RPMI7951 (cell line): ENCODE data around the gene KCNK5. TPM values are rescaled to one million over a fixed set of nuclear protein-coding genes. Genes with fewer than 3 reads are reported as not detected.

ENCODE experiments used
- DNase-seq: peaks from one replicate; pipeline ENCODE4 v3.0.0-alpha.2; 2012; ENCODE audit warnings: low read depth
- total RNA-seq: library from RNA; depleted of rRNA; stranded (reverse); fragments of >200 nt; shearing (Covaris generic); gene quantifications from 2 replicates; pipeline ENCODE4 v1.2.3, GENCODE V29; 2014

The KCNK5 gene
- total RNA-seq, 1 experiment from 2014 or later = 0.12 TPM

DNA sequence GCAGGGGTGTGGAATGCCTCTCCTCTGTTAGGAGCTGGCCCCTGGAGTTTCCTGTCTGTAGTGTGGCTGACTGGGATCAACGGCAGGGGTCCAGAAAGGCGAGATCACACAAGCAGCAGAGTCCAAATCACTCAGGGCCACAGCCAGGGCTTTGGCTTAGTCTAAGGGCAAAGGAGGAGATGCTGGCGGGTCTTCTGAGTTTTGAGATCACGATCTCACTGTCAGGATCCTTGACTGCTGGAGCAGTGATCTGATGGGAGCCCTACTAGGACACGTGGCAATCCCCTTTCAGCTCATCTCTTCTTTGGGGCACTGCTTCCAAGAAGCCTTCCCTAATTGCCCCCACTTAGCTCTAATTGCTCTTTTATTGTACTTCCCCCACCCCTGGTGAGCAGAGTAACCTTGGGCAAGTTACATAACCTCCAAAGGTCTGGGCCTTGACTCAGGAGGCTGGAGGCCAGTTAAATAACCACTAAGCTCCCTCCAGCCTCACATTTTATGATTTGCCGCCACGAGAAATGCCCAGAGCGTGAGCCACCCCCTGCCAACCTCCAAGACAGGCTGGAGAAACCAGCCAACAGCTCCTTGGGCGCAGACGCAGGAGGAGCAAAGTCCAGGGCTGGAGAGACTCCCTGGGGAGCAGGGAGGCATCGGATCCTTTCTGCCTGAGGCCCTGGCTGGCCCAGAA is 12.0 kb downstream of the KCNK5 start:
- no peak for DNase-seq

DNA sequence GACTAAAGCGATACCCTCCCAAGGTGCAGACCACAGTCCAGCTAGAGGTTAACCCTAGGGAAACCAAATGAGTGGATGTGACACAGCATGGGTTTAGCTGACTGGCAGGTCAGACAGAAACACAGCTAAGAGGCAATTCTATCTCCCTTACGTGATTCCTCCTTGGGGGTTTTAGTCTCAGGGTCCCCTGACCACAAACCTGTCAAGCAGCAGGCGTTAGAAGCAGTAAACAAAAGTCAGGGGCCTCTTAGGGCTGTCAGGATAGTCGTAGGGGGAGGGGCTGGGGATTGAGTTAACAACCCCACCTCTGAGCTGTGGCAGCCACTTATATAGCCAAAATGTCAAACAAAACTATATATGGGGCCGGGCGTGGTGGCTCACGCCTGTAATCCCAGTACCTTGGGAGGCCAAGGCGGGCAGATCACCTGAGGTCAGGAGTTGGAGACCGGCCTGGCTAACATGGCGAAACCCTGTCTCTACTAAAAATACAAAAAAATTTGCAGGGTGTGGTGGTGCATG is 13.6 kb downstream of the KCNK5 start:
- no peak for DNase-seq

DNA sequence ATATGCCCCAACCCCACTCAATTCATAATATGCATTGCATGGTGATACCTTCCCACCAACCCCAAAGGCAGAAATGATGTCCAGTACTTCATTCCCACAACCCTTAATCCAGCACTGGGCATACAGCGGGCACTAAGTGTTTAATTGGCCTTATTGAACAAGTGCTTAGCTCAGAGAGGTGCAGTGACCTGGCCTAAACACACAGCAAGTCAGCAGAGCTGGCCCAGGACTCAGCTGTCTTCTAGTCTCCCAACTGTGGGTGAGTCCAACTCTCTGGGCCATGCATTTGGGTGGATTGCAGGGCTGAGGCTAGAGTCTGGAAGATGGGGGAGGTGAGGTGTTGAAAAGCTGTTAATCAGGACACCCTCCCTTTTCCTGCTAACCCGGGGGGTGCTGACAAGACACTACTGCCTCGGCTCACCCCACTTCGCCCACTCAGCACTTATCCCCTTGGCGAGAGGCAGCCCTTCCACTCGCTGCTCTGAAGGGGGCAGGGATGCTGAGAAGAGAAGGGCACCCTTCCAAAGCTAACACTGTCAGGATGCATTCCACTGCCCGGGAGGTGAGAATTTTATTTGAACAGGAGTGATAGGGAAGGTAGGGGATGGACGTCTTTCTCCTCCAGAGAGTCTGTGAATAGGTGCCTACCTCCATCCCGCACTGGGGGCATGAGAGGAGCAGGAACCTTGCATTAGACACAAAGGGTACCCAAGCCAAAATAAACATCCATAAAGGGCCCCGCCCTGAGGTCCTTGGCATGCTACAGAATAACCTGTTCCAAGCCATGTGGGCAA is 14.2 kb downstream of the KCNK5 start:
- DNase-seq = no peak

DNA sequence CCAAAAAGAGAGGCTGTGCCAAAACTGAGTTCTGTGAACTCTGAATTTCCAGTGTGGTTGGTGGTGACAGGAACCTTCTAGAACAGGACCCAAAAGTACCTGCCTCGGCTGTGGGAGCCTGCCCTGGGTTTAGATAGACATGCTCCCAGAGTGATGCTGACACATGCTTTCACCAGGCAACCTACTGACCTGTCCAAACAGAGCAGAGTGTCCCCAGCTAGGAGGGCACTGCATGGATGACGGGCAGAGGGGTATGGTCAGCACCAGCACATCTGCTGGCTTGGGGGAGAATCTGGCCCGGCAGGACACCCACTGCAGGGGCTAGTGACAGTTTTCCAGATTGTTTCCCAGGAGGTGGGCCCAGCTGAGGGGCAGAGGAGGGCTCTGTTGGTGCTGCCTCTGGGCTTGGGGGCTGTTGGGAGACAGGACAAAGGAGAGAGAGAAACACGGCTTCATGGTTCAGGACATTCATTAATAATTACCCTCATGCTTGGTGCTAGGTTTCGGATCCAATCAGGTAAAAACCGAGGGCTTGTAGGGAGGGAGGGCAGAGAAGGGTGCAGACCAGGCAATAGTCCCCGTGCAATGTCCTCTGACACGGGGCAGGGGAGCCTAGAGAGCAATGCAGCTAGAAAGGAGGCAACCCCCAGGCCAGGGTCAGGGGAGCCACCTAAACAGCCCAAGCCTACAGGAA is 15.0 kb downstream of the KCNK5 start:
- no peak for DNase-seq

DNA sequence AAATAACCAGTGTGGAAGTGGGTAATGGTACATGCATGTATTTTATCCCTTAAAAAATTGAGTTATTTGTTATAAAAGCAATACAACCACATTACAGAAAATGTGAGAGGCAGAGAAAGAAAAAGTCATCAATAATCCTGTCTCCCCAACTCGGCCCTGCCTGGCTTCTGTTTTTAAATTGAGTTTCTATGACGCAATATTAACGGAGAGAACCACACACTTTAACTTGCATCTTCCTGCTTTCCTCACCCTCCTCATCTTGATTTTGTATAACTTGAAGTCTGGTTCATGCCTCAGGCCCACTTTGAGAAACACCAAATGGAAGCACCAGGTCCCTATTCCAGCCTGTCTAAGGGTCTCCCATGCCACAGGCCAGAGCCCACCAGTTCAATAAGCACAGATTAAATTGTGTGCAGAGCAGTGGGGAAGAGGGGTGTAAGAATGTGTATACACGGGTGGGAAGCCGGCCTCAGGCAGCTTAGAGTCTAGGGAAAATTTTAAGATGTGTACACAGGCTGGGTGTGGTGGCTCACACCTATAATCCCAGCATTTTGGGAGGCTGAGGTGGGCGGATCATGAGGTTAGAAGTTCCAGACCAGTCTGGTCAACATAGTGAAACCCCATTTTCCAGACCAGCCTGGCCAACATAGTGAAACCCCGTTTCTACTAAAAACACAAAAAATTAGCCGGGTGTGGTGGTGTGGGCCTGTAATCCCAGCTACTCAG is 15.9 kb downstream of the KCNK5 start:
- no peak for DNase-seq

DNA sequence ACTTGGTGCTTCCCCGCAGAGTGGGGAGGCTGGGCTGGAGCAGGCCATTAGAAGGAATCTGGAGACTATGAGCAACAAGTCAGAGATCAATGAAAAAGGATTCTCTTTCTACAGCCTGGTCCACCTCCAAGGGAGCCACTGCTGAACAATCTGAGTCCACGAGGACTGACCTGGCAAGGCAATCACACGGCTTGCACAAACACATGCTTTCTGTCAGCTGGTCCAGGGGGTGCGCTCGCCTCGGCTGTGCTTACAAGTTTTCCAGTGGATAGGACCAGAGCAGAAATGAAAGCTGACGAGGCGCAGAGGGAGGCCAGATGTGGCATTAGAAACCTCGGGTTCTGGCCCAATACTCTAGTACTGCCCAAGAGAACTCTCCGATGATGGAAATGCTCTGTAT is 18.1 kb downstream of the KCNK5 start:
- no peak for DNase-seq

DNA sequence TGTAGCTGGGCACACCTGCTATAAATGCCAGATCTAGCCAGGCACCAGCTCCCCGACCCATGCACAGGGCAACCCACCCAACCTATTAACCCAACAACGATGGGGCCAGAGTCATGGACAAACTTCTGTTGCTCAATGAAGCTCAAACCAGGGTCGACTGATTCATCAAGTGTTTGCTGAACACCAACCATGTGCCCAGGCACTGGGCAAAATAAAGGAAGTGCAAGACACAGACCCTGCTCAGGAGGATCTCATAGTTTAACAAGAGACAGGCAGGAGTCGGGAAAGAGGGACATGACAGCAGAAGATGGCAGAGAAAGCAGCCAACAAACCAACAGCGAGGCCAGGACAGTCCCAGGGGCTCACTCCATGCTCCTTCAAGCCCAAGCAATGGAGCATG is 18.8 kb downstream of the KCNK5 start:
- no peak for DNase-seq

DNA sequence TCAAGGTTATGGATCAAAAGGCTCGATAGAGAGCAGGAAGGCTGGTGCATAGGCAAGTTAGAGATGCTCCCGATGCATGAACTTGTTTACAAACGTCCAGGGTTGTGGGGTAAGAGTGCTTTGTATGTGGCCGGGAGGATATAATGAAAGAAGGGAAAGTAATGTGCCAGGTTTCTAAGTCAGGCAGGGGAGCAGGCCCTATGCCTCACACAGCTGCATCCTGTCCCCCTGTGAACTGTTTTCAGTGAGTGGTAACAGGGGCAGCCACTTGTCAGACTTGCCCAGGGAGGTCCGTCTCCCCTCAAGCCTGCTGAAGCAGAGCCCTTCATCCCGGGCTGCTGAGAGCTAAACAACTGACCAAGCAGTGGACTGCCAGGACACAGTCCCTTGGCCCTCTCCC is 19.4 kb downstream of the KCNK5 start:
- no peak for DNase-seq

DNA sequence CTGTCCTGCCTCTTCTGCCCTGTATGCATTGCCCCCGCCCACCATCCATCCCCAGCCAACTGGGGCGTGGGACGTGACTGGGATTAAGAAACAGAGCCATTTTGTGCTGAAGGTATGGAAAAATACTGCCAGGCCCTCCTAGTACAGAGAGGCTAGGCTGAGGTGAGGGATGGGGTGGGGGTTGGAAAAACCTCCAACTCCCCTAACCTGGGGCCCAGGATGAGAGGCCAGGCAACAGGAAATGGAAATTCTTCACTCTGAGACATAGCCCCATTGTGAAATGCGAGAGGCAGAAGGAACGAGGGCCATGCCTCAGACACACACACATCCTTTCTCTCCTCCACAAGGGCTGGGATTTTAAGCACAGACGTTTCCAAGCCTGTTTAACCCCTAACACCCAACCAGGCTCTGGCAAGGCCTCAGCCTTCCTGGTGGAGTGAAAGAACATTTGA is 19.9 kb downstream of the KCNK5 start:
- DNase-seq = no peak

DNA sequence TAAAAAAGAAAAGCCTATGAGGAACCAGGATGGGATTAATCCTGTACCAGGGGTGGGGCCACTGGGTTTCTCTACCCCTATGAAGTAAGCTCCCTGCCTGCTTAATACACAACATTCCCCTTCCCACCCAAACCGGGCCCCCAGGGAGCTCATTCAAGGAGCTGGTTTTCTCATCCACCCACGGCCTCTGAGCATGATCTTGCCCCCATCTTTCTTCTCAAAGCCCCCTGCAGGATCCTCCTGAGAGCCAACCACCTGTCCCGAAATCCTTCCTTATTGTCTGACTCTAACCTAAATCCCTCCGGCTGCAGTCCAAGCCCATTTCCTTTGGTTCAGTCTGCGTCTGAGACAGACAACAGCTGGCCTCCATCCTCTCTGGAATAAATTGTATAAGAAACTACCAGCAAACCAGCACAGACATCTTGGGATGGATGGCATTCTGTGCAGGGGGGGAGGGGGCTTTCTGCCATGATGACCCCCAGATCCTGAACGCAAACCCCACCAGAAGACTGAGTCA is 21.0 kb downstream of the KCNK5 start:
- DNase-seq = no peak

DNA sequence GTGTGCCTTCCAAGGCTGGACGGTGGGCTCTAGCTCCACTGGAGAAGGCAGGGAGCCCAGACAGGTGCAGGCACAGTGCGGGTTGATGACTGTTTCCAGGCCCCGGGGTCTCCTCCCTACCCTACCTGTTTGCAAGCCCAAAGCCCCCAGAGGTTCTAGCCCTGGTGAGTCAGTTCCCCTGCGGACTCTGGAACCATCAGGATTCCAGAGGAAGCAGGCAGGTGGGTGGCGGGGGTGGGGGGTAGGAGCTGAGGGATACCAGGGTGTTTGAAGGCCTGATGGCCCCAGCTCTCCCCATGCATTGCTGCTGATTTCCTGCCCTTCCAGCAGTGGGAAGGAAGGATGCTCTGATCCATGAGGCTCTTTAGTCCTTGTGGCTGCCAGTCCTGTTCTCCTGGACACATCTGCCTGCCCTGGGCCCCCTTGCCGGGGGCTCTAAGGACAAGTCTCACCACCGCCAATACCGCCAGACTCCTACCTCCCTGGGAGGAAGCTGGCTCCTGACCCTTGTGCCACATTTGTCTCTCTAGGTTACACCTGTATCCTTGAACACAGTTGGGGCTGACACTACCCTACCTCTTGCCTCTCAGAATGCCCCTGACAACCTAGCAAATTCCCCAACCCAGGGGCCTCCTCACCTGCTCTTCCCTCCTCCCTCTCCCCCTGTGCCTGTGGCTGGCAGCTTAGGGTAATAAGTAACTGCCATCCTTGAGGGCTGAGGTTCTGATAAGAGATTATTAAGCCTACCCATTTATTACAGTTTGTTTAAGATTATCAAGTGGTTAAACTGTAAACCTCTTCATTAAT is 21.7 kb downstream of the KCNK5 start:
- DNase-seq = no peak

DNA sequence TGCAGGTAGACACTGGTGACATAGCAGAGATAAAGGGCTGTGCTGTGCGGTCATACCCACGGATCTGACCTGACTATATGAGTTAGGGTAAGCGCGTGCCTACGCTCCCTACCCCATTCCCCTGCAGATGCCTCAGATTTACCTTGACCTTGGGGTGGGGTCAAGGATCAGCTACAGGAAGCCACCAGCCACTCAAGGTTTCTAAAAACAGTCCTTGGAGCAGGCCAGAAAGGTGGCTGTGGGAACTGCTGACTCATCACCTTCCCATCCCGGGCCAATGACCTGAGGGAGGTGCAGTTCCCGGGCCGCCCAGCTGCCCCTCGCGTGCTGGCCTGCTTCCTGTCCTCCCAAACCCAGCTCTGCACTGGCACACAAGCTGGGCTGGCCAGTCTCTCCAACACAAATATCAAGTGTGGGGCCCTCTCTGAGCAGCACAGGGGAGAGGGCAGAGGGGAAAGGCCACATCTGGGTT is 23.0 kb downstream of the KCNK5 start:
- DNase-seq = no peak

DNA sequence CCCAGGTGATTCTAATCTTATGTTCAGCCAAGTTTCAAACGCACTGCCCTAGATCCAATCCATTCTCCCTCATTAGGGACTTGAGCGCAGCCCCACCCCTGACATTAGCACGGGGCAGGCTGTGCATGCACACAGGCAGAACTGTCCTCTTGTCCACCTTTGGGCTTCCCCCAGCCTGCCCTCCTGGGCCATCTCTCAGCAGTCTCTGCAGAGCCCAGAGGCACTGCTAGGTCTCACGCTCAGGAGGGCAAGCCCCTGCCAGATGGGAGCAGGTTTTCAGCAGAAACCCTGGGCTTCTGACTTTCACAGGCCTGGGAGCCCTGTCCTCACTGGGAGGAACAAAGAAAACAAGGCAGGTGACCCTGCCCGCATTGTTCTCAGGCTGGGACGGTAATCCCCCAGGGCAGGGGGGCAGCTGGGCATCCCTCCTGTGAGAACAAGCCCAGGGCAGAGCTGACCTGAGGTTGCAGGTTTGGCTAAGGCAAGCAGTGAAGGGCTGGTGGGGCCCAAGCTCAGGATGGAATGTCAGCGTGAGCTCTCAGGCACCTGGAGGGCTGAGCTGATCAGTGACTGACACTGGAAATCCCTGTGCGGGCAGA is 24.5 kb downstream of the KCNK5 start:
- DNase-seq = no peak

DNA sequence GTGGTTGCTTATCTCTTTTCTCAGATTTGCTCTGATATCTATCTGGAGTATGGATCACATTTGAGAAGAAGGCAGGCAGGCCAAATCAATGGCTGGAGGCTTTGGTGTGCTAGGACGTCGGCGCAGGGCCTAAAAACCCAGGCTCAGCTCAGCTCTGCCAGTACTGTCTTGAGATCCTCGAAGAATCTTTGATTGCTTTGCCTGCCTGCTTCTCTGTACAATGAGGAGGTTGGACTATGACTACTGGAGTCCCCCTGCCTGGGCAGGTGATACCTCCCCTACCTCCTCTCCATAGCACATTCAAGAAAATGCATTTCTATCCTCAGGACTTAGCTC is 25.1 kb downstream of the KCNK5 start:
- DNase-seq = no peak

DNA sequence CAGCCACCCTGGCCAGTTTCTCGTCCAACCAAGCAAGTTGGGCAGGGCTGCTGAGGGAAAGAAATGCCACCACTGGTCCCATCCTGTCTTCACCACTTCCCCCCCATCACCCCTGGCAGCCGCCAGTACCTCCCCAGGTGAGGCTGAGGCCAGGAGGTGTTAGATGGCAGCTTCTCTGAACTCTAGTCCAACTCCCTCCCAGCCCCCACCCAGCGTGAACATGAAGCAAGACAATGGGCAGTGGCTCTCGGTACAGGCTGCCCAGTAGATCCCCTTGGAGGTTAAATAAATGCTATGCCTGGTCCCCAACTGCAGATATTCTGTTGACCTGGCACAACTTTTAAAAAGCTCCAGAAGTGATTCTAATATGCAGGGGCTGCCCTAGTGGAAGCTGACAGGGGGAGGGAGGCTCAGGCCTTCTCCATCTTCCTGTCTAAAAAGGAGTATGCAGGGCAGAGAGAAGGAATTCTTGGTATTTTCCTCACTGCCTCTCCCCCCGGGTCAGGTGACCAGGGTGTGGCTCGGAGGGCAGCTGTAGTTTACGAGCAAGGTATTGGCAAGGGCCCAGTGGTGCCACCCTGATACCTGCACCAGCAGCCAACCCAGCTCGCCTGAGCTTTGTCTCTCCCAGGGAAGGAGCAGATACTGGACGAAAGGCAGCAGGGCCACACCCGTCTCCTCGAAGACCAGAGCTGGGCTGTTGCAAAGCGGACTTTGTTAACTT is 25.7 kb downstream of the KCNK5 start:
- no peak for DNase-seq

DNA sequence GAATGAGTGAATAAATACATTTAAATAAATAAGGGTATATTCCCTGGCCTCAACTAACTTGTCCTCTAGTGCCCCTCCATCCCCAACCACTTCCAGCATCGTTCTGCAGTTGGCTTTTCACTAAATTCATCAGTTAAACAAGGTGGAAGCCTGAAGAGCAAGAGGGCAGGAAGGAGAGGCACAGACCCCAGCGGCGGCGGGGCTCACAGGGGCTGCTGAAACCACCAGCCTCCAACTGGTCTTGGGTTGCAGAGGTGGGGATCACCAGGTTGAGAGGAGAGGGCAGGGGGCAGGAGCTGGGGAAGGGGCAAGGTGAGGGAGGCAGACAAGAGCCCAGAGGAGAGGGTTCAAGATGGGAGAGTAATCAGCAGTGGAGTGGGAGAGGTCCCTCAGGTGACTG is 27.1 kb downstream of the KCNK5 start:
- DNase-seq = no peak

DNA sequence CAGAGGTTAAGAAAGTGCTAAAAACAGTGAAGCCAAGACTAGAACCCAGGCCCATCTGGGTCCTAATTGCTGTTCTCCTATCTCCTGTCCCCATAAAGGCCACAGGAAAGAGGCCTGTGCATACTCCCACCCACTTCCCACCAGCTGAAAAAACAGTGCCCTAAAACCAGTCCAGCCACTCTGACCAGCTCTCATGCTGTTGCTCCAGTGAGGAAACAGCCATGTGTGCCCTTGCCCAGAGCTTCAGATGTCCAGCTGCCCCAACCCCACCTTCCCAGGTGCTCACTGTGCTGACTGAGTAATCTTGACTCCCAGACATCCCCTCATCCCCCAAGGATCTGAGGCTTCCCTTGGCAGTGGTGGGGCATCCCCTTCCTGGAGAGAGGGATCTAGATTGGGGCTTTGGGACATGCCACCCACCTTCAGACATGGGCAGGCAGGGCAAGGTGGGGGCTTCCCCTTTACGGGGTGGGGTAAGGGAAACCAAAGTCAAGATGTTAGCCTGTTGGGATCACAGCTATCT is 28.7 kb downstream of the KCNK5 start:
- no peak for DNase-seq

DNA sequence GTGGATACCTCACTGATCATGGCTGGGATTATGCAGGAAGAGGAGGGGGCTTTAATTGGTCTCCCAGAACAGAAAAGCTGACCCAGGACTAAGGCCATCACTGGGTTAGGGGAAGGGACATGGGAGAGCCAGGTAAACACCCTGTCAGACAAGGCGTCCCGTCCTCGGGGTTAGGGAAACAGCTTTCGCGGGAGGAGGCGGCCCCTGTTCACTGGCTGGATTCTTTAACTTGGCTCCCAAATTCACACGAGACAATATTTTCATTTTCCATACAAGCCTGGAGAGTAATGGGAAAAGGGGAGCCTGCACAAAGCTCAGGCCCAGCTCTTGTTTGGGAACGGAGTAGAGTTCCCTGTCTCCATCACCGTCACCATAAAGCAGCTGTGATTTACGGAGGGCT is 29.3 kb downstream of the KCNK5 start:
- no peak for DNase-seq

DNA sequence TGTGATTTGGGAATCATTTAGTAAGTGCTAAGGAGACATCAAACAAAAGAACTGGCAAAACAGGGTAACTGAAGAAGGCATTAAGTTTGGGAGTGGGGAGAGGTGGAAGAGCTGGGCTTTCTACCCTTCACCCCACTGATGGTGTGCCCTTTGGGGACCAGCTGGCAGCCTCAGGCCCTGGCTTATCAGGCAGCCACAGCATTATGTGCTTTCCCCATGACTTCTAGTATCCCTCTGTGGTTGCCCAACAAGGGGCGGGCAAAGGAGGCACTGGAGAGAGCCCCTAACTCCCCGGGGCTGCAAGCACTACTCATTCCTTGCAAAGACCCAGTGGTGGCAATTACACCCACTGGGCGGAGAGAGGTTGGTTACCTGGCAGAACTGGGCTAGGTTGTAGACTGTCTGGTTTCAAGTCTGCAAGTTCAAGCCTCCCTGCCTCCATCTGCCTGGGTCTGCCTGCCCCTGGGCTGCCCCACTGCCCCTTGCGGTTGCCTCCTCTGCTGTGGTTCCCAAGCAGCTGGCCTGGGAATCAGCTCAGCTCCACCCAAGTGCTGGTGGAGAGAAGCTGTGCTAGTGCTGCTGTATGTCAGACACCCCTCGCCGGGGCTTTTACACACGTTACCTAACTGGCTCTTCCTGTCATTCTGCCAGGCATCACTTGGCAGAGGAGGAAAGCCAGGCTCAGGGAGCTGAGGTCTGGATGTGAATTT is 29.9 kb downstream of the KCNK5 start:
- DNase-seq = no peak
